Stimulated activated CD8-positive, alpha-beta memory T cell treated with anti-CD3 and anti-CD28 coated beads, Interleukin-15, amount 100 ng/mL, for 48 hours (primary cell): ENCODE measurements around the gene CLDND2.

ENCODE experiments used
- DNase-seq, 2 donors: peaks; one replicate each; pipeline ENCODE4 v3.0.0-alpha.2; 2020; ENCODE audit warnings: low read depth in 2 of 2

CLDND2 gene

DNA sequence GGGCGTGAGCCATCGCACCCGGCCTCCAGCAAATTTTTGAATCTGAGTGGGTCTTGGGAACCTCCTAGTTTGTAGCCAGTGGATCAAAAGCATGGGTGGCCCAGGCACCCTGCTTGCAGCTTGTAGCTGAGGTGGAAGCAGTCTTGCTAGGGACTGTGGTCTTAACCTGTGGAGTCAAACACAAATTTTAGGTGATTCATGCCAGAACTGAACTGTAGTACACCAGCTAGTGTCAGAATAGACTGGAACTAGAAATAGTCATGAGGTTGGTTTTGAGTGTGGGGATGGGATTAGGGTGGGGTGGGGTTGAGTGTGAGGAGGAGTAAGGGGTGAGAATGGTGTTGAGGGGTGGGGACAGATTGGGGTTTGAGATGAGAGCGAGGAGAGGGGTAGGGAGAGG, 13.2 kb upstream of the CLDND2 start:
- no peak for DNase-seq

DNA sequence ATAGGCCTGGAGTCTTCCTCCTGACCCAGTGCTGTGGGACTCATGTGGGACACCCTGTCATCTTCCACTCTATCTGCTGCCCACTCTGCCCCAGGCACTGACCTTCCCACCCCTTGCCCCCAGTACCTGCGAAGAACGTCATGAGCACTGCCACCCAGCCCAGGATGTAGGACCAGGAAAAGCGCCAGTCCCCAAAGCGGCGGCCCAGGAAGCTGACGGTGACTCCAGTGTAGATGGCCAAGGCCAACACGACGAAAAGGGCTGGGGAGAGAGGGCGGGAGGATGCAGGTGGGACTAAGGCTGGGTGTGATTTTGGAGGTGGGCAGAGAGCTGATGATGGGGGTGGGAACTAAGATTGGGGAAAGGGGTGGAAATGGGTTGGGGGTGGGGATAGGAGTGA, 11.6 kb upstream of the CLDND2 start:
- no peak for DNase-seq

DNA sequence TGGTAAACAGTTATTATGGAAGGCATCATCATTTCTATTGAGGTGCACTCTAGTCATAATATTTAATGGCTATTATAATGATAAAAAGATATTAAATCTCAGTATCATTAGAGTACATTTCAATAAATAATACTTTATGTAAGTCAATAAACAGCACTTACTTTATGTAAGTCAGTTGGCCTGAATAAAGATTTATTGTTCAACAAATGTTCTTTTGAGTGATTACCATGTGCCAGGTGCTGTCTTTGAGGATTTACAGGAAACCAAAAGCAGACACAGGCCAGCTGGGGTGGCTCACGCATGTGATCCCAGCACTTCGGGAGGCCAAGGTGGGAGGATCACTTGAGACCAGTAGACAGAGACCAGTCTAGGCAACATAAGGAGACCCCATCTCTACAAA, 8.6 kb upstream of the CLDND2 start:
- no peak for DNase-seq

DNA sequence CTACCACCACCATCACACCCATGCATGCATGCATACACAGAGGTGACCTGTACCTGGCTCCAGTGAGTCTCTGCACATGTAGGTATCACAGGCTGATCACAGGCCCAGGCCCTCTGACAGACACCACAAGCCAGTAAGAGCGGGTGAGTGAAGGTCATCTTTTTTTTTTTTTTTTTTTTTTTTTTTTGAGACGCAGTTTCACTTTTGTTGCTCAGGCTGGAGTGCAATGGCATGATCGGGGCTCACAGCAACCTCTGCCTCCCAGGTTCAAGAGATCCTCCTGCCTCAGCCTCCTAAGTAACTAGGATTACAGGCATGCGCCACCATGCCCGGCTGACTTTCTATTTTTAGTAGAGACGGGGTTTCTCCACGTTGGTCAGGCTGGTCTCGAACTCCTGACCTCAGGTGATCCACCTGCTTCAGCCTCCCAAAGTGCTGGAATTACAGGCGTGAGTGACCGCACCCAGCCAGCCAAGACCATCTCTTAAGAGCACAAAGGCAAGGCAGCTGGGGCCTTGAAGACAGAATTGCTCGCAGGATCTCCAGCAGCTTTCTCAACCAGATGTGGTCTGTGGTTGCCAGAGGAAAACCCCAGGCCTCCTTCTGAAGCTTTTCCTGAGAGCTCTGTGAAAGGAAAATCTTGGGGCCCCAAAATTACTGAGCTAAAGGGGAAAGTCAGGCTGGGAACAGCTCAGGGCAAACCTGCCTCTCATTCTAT, 6.9 kb upstream of the CLDND2 start:
- DNase-seq, result peak; percentile 43 to 64

DNA sequence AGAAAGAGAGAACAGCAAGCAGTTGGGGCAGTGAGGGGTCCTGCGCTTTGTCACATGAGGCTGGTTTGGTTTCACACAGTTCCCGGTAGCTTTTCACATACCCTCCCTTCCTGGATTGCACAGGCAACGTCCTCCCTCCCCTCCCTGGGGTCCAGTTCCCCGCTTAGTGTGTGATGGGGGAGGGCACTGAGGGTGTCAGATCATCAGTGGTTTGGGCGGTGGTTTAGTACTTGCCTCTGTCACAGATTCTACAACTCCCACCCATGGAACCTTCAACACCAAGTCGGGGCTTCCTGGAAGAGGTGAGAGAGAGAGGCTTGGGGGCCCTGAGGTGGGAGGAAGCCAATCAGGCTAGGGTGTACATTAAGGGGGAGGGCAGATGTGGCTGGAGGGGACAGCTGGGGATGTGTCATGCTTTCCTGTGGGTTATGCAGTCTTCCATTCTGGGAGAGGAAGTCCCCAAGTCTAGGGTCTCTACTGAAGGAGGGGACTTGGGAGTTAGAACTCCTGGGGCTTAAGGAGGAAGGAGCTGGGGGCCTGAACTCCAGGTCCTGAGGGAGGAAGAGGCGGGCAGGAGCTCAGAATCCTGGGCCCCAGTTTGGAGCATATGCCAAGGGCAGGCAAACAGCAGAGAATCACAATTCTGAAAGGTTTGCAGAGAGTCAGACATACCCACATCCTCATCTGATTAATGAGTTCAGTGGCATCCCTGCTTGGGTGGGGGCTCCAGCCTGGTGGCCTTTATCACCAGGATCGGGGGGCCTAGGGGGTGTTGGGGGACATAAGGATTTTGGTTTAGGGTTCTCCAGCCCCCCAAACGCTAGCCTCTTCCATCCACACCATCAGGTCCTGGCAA, 4.1 kb upstream of the CLDND2 start, which contains the start of gene NKG7:
NKG7 (minus strand) TSS at position 6 of the 856 bp plus-strand sequence. CDS start 119 bp downstream, outside the sequence.
- peak; percentile 87 to 90 for DNase-seq

DNA sequence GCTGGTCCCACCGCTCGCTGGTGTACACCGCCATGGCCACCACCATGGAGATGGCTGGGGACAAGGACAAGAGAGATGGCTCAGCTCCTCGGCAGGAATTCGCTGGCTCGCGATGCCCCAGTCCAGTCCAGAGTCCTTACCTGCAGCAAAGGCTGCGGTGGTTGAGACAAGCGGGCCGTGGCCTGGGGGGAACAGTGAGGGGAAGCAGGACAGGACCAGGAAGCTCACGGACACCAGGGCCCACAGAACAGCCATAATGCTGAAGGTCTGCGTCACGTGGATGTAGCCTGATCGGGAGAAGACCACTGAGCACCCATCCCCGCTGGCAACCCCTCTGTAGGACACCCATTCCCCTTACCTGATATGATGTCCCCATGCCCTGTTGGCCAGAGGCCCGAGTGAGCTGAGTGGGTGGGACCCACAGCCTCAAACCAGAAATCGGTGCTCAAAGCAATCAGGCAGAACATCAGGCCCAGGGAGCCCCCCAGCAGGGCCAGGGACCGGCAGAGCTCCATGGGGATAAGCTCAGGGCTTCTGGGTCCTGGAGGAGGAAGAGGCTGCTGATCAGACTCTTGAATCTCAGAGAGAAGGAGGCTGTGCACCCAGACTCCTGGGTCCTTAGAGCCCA, 3.3 kb upstream of the CLDND2 start:
- no peak for DNase-seq

DNA sequence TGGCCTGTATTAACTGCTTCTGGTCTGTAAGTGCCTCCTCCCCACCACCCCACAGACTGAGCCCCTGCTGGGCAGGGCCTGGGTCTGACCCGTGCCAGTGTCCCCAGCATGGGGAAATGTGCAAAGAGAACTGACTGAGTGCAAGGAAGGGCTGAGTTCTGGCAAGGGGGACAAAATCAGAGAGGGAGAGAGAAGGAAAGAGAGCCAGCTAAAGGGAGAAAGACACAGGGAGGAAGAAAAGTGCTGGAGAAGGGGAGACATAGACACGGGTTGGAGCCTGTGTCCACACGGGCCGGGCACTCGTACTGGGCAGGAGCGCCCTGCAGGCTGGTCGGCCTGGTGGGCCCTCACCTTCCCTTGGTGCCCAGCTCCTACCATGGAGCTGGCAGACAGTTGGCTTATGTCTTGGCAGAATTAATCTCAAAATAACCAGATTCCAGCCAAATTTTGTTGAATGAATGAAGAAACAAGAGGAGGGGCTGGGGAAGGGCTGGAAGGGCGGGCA, 2.4 kb upstream of the CLDND2 start:
- no peak for DNase-seq

DNA sequence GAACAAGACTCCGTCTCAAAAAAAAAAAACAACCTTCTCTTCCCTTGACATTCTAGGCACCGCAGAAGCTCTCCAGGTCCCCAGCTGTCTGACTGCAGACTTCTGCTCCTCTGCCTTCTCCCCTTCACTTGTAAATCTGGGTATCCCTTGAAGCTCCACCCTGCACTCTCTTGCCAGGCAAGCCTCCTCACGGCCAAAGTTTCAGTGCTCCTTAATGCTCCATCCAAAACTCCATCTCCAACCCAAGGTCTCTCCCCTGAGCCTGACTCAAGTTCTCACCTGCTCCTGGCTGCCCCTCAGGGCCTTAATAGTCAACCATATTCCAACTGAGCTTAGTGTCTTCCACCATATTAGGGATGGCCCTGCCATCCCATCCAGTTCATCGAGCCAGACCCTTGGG, 1.4 kb upstream of the CLDND2 start:
- DNase-seq, result no peak

DNA sequence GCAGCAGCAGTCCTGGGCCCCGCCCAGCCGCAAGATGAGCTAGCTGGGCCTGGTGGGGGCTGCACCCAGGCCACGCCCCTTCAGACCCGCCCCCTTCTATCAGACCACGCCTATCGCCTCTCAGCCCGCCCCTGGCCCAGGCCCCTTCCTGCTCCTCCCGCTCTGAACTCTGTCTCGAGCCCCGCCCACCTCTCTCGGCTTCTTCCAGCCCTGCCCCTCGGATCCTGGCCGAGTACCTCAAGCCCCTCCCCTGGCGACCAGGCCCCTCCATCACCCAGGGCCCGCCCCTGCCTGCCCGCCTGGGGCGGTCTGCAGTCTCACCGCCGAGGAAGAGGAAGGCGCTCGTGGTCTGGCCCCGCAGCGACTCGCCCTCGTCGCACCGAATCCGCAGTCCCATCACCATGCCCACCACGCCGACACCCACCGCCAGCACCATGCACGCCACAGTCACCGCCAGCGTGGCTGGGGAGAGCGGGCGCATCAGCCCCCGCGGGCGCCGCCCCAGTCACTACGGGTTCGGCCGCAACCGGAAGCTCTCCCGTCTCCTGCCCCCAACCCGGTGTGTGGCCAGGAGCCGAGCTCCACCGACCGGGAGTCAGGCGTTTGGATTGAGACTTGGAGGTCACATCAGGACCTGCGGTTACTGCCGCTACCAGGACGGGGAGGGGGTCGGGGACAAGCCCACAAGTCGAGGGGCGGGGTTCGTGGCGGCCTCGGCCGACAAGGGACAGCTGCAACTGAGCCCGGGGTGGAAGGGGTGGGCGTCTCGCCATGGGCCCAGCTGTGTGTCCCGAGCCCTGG, 1.0 kb downstream of the CLDND2 start:
- peak; percentile 99 for DNase-seq

DNA sequence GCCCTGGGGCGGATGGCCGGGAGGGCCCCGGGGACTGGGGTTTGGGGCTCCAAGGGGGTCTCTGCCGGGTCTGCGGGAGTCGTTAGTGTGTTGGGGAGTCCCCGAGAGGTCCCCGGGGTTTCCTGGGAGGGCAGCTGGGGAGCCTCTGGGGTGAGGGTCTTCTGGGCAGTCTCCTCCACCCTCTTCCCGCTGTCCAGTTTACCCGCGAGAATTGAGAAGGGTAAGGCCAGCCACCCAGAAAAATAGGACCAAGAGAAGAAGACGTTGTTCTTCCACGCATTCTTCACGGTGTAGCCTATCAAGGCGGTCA, 1.6 kb downstream of the CLDND2 start:
- DNase-seq, result no peak

DNA sequence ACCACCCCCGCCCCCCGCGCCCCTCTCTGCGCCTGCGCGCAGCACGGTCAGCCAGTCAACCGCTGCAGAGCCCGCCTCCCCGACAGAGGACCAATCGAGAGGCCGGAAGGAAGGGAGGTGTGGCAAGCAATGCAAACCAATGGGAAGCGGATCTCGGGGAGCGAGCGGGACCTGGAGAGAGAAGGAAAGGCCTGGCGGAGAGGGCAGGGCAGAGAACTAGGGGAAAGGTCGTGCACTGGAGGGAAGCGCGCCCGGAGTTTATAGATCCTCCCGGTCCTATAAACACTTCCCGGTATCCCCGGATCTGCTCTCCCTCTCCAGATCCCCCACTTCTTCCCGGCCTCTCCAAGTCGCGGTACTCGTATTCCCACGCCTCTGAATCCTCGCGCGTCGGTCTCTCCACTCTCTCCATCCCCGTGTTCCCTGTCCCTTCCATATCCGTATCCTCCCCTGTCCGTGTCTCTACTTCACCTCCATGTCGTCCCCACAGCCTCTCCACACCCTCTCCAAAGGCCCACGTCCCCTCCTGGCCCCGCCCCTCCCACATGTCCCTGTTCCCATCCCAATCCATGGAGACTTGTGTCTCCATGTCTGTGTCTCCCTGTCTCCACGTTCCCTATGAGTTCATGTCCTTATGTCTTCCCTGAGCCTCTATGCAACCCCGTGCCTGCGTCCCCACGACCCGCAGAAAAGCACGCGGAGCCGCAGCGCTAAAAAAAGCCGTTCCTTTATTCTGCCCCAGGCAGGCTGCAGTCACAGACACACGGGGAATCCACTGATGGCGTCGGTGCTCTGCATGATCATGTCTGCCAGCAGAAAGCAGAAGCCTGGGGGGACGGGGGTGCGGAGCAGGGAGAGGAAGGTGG, 2.2 kb downstream of the CLDND2 start:
- DNase-seq, result peak; percentile 93 to 95

DNA sequence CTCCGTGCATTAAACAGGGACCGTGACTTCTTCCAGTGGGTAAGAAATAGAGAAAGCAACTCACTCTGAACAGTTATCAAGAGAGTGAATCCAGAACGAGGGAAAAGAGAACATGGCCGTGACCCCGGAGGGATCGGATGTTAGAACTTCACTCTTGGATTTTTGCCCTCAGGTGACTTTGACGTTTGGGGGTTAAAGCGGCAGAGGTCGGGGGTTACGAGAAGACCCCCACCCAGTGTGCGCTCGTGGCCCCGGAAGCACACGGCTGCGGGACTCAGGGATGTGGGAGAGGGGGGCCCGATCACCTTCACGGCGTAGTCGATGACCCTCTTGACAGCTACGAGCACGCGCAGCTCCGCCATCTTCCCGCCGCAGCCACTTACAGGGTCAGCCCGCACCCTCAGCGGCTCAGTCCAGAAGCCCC, 2.8 kb downstream of the CLDND2 start, which contains the start of gene ETFB:
ETFB (minus strand) TSS at position 424 of the 424 bp plus-strand sequence; CDS start at position 362, 62 bp downstream.
- DNase-seq, result no peak

DNA sequence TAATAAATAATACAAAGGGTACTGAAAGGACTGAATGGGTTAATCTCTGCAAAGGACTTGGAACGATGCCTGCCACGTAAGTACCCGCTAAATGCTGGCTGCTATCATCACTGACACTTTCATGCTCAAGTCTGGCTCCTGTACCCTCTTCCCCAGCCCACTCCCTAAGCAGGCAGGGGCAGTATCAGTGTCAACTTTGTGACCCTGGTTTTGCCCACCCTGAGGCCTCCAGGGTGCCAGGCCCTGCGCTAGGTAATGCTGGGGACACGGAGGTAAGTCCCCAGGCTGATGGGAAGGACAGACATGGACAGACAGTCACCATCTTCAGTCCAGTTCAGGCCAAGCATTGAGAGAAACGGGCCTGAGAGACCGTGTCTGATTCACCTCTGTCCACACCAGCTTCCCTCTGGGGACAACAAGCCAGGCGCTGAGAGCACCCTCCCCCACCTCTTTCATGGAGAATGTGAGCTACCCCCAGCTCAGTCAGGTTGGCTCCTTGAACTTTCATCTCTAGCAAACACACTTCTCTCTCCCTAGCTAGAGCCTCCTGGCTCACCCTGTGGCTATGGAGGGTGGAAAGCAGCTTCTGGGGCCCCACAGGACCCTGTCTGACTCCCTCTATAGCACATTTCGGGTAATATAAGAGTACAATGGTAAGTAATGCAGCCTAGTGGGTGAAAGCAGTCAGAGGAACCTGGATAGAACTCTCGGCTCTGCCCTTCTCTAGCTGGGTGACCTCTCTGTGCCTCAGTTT, 3.4 kb downstream of the CLDND2 start:
- no peak for DNase-seq

DNA sequence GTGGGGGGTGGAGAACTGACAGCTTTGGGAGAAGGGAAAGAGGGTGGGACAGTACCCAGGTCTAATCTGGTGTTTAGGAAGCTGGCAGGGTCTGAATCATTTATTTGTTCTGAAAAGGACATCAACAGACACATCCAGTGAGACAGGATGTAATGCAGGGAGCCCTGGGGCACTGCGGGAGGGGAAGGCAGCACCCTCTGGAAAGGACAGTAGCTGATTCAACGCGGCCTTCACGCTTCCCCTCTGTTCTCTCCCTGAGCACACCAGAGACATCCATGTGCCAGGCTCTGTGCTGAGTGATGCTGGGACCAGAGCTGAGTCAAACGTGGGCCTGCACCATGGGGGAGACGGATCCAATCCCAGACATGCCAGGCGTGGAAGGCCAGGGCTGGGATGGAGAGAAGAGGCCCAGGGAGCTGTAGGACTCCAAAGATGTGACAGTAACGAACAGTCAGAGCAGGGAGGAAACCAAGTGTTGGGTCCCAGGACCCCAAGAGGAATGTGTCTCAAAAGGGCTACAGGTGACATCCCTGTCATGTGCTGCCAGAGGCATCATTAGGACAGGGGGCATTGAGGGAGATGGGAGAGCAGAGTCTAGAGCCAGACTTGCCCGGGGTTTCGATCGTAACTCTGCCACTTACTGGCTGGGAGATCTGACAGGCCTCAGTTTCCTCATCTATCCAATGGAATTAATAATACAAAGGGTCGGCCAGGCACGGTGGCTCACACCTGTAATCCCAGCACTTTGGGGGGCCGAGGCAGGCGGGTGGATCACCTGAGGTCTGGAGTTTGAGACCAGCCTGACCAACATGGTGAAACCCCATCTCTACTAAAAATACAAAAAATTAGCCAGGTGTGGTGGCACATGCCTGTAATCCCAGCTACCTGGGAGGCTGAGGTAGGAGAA, 4.3 kb downstream of the CLDND2 start:
- no peak for DNase-seq

DNA sequence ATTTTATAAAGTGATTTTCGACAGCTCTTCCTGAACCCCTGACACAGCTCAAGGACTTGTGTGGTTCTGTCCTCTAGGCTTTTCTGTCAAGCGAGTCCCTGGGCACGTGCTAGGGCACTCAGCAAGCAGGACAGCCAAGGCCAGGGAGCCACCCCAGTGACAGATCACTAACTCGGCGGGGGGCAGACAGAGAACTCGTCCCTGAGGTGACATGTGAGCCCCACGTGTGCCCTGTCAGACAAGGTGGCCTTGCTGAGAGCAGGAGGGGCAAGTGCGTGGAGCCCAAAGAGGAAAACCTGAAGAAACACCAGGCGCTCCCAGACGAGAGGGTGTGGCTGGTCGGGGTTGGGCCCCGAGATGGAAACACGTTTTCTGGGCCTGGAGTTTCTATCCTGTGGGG, 7.6 kb downstream of the CLDND2 start:
- no peak for DNase-seq

DNA sequence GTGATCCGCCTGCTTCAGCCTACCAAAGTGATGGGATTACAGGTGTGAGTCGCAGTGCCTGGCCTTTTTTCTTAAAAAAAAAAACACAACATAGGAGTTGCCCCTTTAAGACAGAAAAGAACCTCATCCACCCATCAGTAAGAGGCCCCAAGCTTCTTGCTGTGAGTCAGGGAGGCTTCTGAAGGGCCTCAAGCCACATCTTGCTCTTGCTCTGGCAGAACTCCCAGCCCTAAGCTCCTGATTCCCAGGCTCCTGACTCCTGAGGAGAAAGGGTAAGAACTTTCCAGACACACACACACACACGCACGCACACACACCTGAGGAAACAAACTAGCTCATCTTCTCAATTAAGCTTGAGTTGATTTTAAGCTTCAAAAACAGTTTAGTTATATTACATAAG, 9.5 kb downstream of the CLDND2 start:
- no peak for DNase-seq

DNA sequence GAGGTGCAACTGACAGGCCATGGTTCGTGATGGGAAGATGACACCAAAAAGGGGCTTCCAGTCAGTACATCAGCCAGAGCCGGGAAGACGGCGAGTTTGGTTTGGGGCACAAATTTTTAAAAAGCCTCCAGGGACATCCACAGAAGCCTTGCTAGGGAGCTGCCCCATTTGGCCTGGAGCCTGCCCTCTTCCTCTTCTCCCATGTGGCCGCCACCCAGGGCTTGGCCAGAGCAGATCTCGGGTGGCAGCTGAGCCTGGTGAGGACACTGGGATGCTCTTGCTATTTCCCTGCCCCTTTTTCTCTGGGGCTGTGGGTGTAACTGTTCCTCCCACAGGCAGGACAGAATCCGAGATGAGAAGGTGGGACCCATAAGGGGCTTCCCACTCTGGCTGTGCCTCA, 10.9 kb downstream of the CLDND2 start:
- DNase-seq, result no peak

DNA sequence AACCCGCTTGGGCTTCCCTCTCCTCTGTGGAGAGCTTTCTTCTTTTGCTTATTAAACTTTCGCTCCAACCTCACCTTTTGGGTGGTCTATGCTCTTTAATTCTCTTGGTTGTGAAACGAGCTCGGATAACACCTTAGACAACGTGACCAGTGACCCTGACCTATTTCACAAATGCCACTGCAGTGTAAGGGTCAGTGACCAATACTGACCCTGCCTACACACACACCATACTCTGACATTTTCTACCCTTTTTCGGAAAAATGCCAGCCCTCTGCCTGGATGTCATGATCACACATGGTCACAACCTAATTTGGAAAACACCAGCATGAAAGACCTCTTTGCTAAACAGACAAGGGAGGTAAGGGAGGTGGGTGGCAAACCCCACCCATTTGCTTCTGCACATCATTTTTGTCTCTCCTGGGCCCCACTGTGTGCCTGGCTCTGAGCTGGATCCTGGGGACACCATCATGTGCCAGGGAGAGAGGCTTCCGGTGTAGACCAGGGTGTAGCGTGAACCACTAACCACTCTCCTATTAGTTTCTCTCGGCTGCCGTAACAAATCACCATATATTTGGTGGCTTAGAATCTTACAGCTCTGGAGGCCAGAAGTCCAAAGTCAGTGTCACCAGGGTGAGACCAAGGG, 12.5 kb downstream of the CLDND2 start:
- DNase-seq, result no peak
